WTC11 (cell line): ENCODE data around the gene CYBA. TPM values are rescaled to one million over a fixed set of nuclear protein-coding genes. Genes with fewer than 3 reads are reported as not detected.

ENCODE experiments used
- ATAC-seq: fragments of 200-7000 bp; cut with Tn5 transposase; 2 replicates; pipeline ENCODE4 v1.10.0; 2021; ENCODE audit warnings: mild to moderate bottlenecking, moderate library complexity
- CTCF ChIA-PET: fragments of 300-600 bp; sonication (Branson Sonifier 250); formaldehyde crosslinking; loops from one replicate; lab custom pipeline; 2021; ENCODE audit warnings: antibody characterized with exemption; lab: Charles Lee
- POLR2A ChIA-PET: fragments of 350-600 bp; sonication (Branson Sonifier 250); formaldehyde crosslinking; loops from one replicate; lab custom pipeline; 2021; ENCODE audit warnings: antibody characterized with exemption; lab: Charles Lee
- DNase-seq: peaks from one replicate; pipeline ENCODE4 v3.0.0; 2021; ENCODE audit warnings: low spot score
- H3K27ac Mint-ChIP-seq: 2 replicates; pipeline ENCODE4 v1.8.0; 2021; ENCODE audit warnings: mixed read lengths
- H3K27me3 Mint-ChIP-seq: 2 replicates; pipeline ENCODE4 v1.8.0; 2021; ENCODE audit warnings: low read depth, mild to moderate bottlenecking, moderate library complexity, mixed read lengths
- H3K36me3 Mint-ChIP-seq: 2 replicates; pipeline ENCODE4 v1.8.0; 2021; ENCODE audit warnings: mixed read lengths
- H3K4me1 Mint-ChIP-seq: 2 replicates; pipeline ENCODE4 v1.8.0; 2022; ENCODE audit warnings: mixed read lengths
- H3K4me3 Mint-ChIP-seq: 2 replicates; pipeline ENCODE4 v1.8.0; 2021; ENCODE audit warnings: mild to moderate bottlenecking, moderate library complexity, mixed read lengths
- H3K9me3 Mint-ChIP-seq: 2 replicates; pipeline ENCODE4 v1.8.0; 2021; ENCODE audit warnings: mixed read lengths
- ATF2 ChIP-seq: sonication (generic); formaldehyde crosslinking; IDR thresholded peaks from 2 replicates; pipeline ENCODE4 v1.8.1; 2022; ENCODE audit warnings: low read depth, missing genetic modification reagents, borderline replicate concordance
- ATF3 ChIP-seq: sonication (generic); formaldehyde crosslinking; conservative IDR thresholded peaks from 2 replicates; pipeline ENCODE4 v1.8.1; 2022; ENCODE audit warnings: mild to moderate bottlenecking, missing genetic modification reagents
- CDX4 ChIP-seq: fragments of 250-450 bp; sonication (Bioruptor Pico); IDR thresholded peaks from 2 replicates; pipeline ENCODE4 v1.9.0; 2021; ENCODE audit warnings: moderate library complexity, mild to moderate bottlenecking, inconsistent platforms, borderline replicate concordance
- CREB1 ChIP-seq: sonication (generic); formaldehyde crosslinking; IDR thresholded peaks from 2 replicates; pipeline ENCODE4 v1.8.0; 2023; ENCODE audit warnings: mild to moderate bottlenecking, missing genetic modification reagents
- E2F1 ChIP-seq: sonication (generic); formaldehyde crosslinking; IDR thresholded peaks from 2 replicates; pipeline ENCODE4 v1.8.0; 2022; ENCODE audit warnings: mild to moderate bottlenecking, missing genetic modification reagents
- ELF4 ChIP-seq: sonication (generic); formaldehyde crosslinking; IDR thresholded peaks from 2 replicates; pipeline ENCODE4 v1.8.1; 2022; ENCODE audit warnings: low read depth, mild to moderate bottlenecking, moderate library complexity, missing genetic modification reagents
- ESRRA ChIP-seq: sonication (generic); formaldehyde crosslinking; IDR thresholded peaks from 2 replicates; pipeline ENCODE4 v1.8.1; 2022; ENCODE audit warnings: mild to moderate bottlenecking, missing genetic modification reagents, borderline replicate concordance
- FOXK1 ChIP-seq: sonication (generic); formaldehyde crosslinking; IDR thresholded peaks from 2 replicates; pipeline ENCODE4 v1.8.0; 2022; ENCODE audit warnings: mild to moderate bottlenecking, moderate library complexity, missing genetic modification reagents
- FOXP4 ChIP-seq: sonication (generic); formaldehyde crosslinking; IDR thresholded peaks from 2 replicates; pipeline ENCODE4 v1.8.0; 2022; ENCODE audit warnings: mild to moderate bottlenecking, missing genetic modification reagents
- IRF1 ChIP-seq: sonication (generic); formaldehyde crosslinking; IDR thresholded peaks from 2 replicates; pipeline ENCODE4 v1.8.0; 2023; ENCODE audit warnings: missing genetic modification reagents
- JUN ChIP-seq: sonication (generic); formaldehyde crosslinking; IDR thresholded peaks from 2 replicates; pipeline ENCODE4 v1.8.0; 2023; ENCODE audit warnings: mild to moderate bottlenecking, missing genetic modification reagents
- MLX ChIP-seq: sonication (generic); formaldehyde crosslinking; IDR thresholded peaks from 2 replicates; pipeline ENCODE4 v1.8.1; 2023; ENCODE audit warnings: mild to moderate bottlenecking, missing genetic modification reagents, moderate library complexity
- MYBL2 ChIP-seq: sonication (generic); formaldehyde crosslinking; IDR thresholded peaks from 2 replicates; pipeline ENCODE4 v1.8.1; 2023; ENCODE audit warnings: mild to moderate bottlenecking, moderate library complexity, missing genetic modification reagents
- USF2 ChIP-seq: sonication (generic); formaldehyde crosslinking; IDR thresholded peaks from 2 replicates; pipeline ENCODE4 v1.8.1; 2023; ENCODE audit warnings: mild to moderate bottlenecking, missing genetic modification reagents, moderate library complexity
- ZBTB21 ChIP-seq: sonication (generic); formaldehyde crosslinking; IDR thresholded peaks from 2 replicates; pipeline ENCODE4 v1.8.1; 2023; ENCODE audit warnings: mild to moderate bottlenecking, missing genetic modification reagents, borderline replicate concordance
- ZNF121 ChIP-seq: sonication (generic); formaldehyde crosslinking; IDR thresholded peaks from 2 replicates; pipeline ENCODE4 v1.8.0; 2023; ENCODE audit warnings: missing genetic modification reagents
- ZNF138 ChIP-seq: sonication (generic); formaldehyde crosslinking; conservative IDR thresholded peaks from 2 replicates; pipeline ENCODE4 v1.8.1; 2022; ENCODE audit warnings: mild to moderate bottlenecking, moderate library complexity, missing genetic modification reagents
- ZNF512 ChIP-seq: sonication (generic); formaldehyde crosslinking; IDR thresholded peaks from 2 replicates; pipeline ENCODE4 v1.8.1; 2022; ENCODE audit warnings: missing genetic modification reagents, borderline replicate concordance
- ZNF532 ChIP-seq: fragments of 250-450 bp; sonication (Bioruptor Pico); IDR thresholded peaks from 2 replicates; pipeline ENCODE4 v1.9.0; 2021; ENCODE audit warnings: mild to moderate bottlenecking, borderline replicate concordance
- total RNA-seq: library from RNA; stranded (reverse); gene quantifications from 3 replicates; pipeline ENCODE4 v1.2.3, GENCODE V29; 2021

The CYBA gene
- total RNA-seq, 1 experiment from 2014 or later = 169 TPM

- ChIA-PET POLR2A (no interaction called here), CTCF (interaction anchor here (1.2 to 2.9 kb wide), 4 partner anchors 8 to 136 kb away, joined by 4 to 7 read pairs (median 6); no protein-coding TSS in a partner anchor)
- ATAC-seq (no peak), DNase-seq (no peak)
- H3K27me3 Mint-ChIP-seq = no peaks in the 10 kb centered on the region
- H3K27ac Mint-ChIP-seq = no peak overlapping the region
- TF ChIP-seq USF2 (CRISPR knock-in tag) = no peak
- peaks cover 20% of the 10 kb centered on the region for H3K4me1 Mint-ChIP-seq
- H3K4me3 Mint-ChIP-seq = no peak overlapping the region
- H3K9me3 Mint-ChIP-seq = no peaks in the 10 kb centered on the region
- peaks cover 54% of the 10 kb centered on the region for H3K36me3 Mint-ChIP-seq
Measured at GRCh38 chr16:88602091-88602490, 48.8 kb downstream of the CYBA start.

GRCh38 chr16:88601313-88602036 is 49.4 kb downstream of the CYBA start:
- Mint-ChIP-seq H3K27me3 (no peaks in the 10 kb centered on the region), H3K4me3 (no peak overlapping the region), H3K9me3 (no peaks in the 10 kb centered on the region), H3K36me3 (peaks cover 50% of the 10 kb centered on the region), H3K27ac (no peak overlapping the region), H3K4me1 (peaks cover 20% of the 10 kb centered on the region)
- no peak for ATAC-seq
- ChIA-PET CTCF (interaction anchor here (0.9 to 2.9 kb wide), 4 partner anchors 9 to 35 kb away, joined by 3 to 7 read pairs (median 4); no protein-coding TSS in a partner anchor), POLR2A (no interaction called here)
- DNase-seq = no peak
- TF ChIP-seq MYBL2 (CRISPR knock-in tag) (no peak), ZNF512 (CRISPR knock-in tag) (no peak), ZNF532 (CRISPR knock-in tag) (no peak), ATF3 (CRISPR knock-in tag) (no peak), ZBTB21 (CRISPR knock-in tag) (no peak), FOXK1 (CRISPR knock-in tag) (no peak), CDX4 (no peak), ATF2 (CRISPR knock-in tag) (no peak), E2F1 (no peak), JUN (CRISPR knock-in tag) (no peak), FOXP4 (CRISPR knock-in tag) (no peak), IRF1 (CRISPR knock-in tag) (no peak), ZNF121 (CRISPR knock-in tag) (no peak), ESRRA (CRISPR knock-in tag) (no peak), MLX (CRISPR knock-in tag) (no peak), ELF4 (CRISPR knock-in tag) (no peak), ZNF138 (CRISPR knock-in tag) (no peak), CREB1 (CRISPR knock-in tag) (no peak)
